Islet precursor cell (in vitro differentiated cells): Measurements from ENCODE around the gene SLAMF7.
A peak's percentile ranks its signal among the peaks of the same experiment; 100 is the strongest.
"Not testable (repeated sequence)": the region's sequence is repeated elsewhere in the genome, so short reads cannot be mapped to it uniquely, and the experiment has no call there.

Experiments
- DNase-seq: peaks from one replicate; pipeline ENCODE4 v3.0.0-alpha.2; 2018

SLAMF7 gene

DNA sequence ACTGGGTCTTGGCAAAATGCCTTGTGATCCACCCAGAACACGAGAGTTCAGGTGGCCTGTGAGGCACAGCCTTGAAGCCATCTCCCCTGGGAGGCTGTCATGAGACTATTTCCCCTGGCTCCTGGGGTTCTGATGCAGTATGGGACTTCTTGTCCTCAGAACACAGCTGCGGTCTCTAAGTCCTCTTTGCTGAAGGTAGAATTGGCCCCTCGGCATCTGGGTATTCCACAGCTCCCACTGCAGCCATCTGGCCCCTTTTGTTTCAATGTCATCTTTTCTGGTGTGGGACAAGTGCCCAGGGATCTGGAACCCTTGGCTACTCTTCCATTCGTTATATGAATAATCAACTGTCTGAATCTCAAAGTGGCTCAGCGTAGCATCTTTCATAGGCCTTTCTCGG, 39.9 kb downstream of the SLAMF7 start:
- DNase-seq, result no peak

- peak; percentile 75 for DNase-seq
Measured at GRCh38 chr1:160779626-160780397, 40.8 kb downstream of the SLAMF7 start.

DNA sequence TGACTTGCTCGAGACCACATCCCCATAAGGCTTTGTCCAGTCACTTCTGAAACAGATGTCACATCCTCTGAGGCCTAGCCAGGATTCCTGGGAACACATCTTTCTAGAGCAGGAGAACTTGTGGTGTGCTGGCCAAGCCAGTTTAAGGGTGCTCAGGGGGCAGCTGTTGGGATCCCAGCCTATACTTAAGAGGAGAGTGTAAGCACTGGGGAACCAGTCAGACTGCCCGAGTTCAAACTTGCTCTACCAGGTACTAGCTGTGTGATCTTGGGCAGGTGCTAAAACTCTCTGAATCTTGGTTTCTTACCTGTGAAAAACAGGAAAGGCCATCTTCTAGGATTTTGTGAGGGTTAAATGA, 41.3 kb downstream of the SLAMF7 start:
- no peak for DNase-seq

DNA sequence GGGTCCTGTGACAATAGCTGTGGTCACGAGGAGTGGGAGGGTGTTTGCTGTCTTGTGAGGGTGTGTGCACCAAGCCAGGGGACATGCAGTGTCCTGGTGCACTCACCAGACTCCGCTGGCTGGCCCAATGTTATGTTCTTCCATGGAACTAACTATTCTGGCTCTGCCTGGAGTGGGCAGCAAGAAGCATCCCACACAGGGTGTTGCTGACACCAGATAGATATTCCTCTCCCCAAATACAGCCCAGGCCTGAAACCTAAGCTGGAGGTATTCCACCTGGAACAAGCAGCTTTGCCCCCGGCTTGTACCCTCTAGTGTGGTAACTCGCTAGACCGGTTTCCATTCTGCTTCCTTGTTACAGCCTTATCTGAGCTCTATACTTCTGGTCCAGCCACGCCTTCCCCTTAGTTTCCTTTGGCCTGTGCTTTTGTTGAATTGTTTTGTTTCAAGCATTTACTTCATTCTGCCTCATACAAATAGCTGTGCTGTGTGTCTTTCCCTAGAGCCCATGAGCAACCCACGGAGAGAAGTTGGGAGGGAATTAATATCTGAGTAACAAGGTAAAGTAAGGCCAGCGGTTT, 42.2 kb downstream of the SLAMF7 start:
- peak; percentile 65 for DNase-seq

GRCh38 chr1:160781914-160782689, 43.1 kb downstream of the SLAMF7 start:
- no peak for DNase-seq

DNA sequence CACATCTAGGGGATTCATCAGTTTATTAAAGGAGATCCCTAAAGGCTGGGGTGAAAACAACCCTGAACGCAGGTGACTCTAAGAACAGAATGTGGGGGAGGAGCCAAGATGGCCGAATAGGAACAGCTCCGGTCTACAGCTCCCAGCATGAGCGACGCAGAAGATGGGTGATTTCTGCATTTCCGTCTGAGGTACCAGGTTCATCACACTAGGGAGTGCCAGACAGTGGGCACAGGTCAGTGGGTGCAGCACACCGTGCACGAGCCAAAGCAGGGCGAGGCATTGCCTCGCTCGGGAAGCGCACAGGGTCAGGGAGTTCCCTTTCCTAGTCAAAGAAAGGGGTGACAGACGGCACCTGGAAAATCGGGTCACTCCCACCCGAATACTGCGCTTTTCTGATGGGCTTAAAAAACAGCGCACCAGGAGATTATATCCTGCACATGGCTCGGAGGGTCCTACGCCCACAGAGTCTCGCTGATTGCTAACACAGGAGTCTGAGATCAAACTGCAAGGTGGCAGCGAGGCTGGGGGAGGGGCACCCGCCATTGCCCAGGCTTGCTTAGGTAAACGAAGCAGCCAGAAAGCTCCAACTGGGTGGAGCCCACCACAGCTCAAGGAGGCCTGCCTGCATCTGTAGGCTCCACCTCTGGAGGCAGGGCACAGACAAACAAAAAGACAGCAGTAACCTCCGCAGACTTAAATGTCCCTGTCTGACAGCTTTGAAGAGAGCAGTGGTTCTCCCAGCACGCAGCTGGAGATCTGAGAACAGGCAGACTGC, 44.1 kb downstream of the SLAMF7 start:
- DNase-seq, result not testable (repeated sequence)

DNA sequence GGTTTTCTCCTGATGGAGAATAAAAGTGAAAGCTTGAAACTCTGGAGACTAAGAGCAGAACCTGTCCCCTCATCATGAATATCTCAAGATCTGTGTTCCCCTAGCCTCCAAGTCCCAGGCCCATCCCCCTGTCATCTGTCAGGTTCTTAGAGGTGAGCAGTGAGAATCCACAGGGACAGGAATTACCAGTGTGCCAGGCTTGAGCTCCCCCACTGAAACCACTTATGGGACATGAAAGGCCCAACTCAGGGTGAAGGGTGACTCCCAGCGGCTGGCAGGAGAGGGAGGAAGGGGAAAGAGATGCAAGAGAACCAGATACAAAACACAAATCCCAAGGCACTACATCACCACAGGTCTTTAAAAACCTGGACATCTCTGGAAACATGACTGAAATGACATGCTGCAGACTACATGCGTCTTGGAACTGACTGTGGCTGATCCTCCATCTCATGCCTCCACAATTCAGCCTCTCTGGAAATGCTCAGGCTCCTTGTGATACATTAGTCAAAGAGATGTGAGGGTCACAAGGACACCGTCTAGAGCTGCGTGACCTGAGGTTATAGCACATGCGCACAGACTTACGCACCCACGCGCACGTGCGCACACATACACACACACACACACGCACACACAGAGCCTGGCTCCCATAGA, 50.1 kb downstream of the SLAMF7 start:
- peak; percentile 48 for DNase-seq

DNA sequence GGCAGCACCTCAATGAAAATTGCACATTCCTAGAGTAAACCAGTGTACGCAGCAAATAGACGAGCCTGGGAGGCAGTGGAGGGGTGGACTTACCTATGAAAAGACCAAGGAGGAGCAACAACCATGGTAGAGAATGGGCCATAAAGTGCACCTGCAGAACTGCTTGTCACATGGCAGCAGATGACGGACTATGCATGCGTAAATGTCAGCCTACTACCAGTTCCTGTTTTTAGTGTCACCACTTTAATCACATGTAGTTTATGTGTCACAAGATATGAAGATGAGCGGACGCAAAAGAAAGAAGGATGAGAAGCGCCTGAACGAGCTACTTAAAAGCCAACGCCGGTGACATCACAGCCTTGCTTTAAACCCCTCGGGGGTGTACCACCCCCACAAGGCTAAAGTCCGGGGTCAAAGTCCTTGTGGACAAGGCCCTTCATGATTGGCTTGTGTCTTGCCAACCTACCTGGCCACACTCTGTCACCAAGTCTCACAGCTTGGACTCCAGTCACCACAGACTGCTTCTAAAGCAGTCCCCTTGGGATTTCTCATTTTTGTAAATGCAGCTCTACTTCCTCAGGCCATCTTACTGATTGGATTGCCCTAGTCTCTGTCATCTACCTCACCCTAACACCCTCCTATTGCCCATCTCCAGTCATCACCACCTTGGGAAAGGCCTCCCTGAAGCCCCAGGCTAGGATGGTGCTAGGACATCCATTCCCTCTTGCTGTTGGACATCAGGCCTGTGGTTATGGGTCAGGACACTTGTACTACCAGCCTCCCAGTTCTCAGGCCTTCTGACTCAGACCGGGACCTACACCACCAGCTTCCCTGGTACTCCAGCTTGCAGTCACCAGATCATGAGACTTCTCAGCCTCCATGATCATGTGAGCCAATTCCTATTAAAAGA, 50.9 kb downstream of the SLAMF7 start:
- no peak for DNase-seq

- no peak for DNase-seq
Measured at GRCh38 chr1:160794376-160794775, 55.3 kb downstream of the SLAMF7 start.

DNA sequence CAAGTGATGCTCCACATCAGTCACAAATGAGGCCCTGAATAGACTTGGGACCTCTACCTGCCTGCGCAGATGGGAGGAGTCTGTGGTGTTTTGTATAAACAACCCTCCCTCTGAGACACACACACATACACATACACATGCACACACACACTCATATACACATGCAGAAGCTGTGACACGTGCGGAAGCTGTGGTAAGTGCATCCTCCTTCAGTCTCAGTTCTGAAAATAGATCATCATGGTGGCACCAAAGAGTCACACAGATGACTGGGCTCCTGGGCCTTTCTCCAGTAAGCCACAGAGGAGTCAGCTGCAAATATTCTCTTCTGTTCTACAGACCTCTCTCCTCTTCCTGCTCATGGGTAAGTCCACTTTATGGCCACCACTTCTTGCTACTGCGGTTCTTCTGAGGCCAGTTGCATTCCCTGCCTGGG, 56.9 kb downstream of the SLAMF7 start, which contains the start of gene LY9:
TSS of gene LY9 (plus strand) at position 224 of the 433 bp plus-strand sequence. CDS start at position 238, 14 bp downstream.
- DNase-seq, result no peak

GRCh38 chr1:160797271-160797709, 58.2 kb downstream of the SLAMF7 start:
- no peak for DNase-seq

DNA sequence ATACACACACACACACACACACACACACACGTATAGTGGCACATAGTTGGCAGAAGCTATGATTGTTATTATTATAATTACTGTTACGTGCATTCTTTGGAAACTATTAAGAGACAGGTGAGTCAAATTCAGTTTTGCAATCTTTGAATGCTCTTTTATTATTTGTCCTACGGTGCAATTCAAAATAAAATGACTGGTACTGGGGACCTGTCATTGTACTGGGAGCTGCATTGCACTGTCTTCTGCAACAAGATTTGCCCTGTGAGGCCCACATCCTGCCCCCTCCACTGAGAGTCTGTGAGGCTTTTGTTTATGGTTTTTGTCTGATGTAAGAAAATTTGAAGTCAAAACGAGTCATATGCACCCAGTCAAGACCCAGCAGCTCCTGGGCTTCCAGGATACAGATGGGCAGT, 58.8 kb downstream of the SLAMF7 start:
- no peak for DNase-seq

DNA sequence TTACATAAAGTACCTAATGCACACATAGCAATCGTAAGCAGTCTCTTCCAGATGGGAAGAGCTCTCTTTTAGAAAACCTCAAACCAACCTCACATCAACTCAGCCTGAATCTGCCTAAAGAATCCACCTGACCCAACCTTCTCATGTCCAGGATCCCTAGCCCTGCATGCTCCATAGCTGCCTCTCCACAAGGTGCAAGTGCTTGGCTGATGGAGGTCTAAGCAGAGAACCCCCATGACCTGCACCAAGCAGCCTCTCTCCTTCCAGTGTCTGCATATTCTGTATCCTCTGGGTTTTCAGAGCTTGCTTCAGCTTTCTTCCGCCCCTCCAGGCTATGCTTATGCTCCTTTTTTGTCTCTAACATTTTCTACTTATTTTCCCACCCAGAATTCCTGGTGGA, 59.4 kb downstream of the SLAMF7 start:
- no peak for DNase-seq

- DNase-seq, result no peak
Measured at GRCh38 chr1:160799641-160800040, 60.6 kb downstream of the SLAMF7 start.

- no peak for DNase-seq
Measured at GRCh38 chr1:160800142-160800541, 61.1 kb downstream of the SLAMF7 start.

DNA sequence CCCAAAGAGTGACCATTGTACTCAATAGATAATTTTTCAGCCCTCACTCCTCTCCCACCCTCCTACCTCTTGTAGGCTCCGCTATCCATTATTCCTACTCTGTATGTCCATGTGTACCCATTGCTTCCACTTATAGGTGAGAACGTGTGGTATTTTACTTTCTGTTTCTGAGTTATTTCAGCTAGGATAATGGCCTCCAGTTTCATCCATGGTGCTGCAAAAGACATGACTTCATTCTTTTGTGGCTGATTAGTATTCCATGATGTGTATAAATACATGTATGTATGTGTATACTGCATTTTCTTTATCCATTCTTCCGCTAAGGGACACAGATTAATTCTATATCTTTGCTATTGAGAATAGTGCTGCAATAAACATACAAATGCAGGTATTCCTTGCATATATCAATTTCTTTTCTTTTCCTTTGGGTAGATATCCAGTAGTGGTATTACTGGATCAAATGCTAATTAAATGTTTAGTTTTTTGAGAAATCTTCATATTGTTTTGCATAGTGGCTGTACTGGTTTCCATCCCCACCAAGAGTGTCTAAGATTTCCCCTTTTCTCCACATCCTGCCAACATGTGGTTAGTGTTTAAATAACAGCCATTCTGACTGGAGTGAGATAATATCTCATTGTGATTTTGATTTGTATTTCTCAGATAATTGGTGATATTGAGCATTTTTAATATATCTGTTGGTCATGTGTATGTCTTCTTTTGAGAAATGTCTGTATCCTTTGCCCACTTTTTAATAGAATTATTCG, 61.8 kb downstream of the SLAMF7 start:
- DNase-seq, result no peak

GRCh38 chr1:160801836-160802580, 63.0 kb downstream of the SLAMF7 start:
- peak; percentile 43 for DNase-seq
